CD4-positive, alpha-beta memory T cell (primary cell): ENCODE measurements around the gene TBX19. TPM values are rescaled to one million over a fixed set of nuclear protein-coding genes. Genes with fewer than 3 reads are reported as not detected.
A peak's percentile ranks its signal among the peaks of the same experiment; 100 is the strongest.

ENCODE experiments used
- CTCF ChIA-PET: fragments of 350-600 bp; sonication (Branson Sonifier 250); formaldehyde crosslinking; loops from one replicate; lab custom pipeline; 2021; ENCODE audit warnings: inconsistent platforms; ENCODE audit not compliant: partially characterized antibody; lab: Charles Lee
- POLR2A ChIA-PET: fragments of 350-600 bp; sonication (Branson Sonifier 250); formaldehyde crosslinking; loops from one replicate; lab custom pipeline; 2021; ENCODE audit not compliant: partially characterized antibody; lab: Charles Lee
- DNase-seq, 5 donors: peaks; one replicate each; pipeline versions ENCODE4 v3.0.0 to v3.0.0-alpha.2; 2020 to 2022; ENCODE audit warnings: mixed read lengths in 1 of 5
- H3K27ac ChIP-seq: one replicate; pipeline ENCODE4 v1.7.0; 2013; ENCODE audit warnings: low read depth, low read length
- H3K27me3 ChIP-seq: 2 replicates; pipeline ENCODE4 v1.7.0; 2013; ENCODE audit warnings: mild to moderate bottlenecking, low read length, moderate library complexity; ENCODE audit not compliant: insufficient read depth
- H3K36me3 ChIP-seq: 2 replicates; pipeline ENCODE4 v1.7.0; 2013; ENCODE audit warnings: mild to moderate bottlenecking, low read length, moderate library complexity; ENCODE audit not compliant: insufficient read depth
- H3K4me1 ChIP-seq: 2 replicates; pipeline ENCODE4 v1.7.0; 2013; ENCODE audit warnings: mild to moderate bottlenecking, low read length, moderate library complexity; ENCODE audit not compliant: insufficient read depth
- H3K4me3 ChIP-seq, 2 donors: one replicate each; pipeline ENCODE4 v1.7.0; 2013; ENCODE audit warnings: low read length in 2 of 2, mild to moderate bottlenecking in 1 of 2
- H3K9me3 ChIP-seq, 2 donors: one replicate each; pipeline ENCODE4 v1.7.0; 2013; ENCODE audit warnings: low read length in 2 of 2, control low read depth in 1 of 2; ENCODE audit not compliant: control insufficient read depth in 1 of 2
- H3K27ac Mint-ChIP-seq, 7 donors: one replicate each; pipeline ENCODE4 v1.8.0; 2020 to 2021; ENCODE audit warnings: mixed read lengths in 7 of 7, mild to moderate bottlenecking in 6 of 7, inconsistent platforms in 3 of 7, moderate library complexity in 3 of 7
- H3K27me3 Mint-ChIP-seq, 2 donors: one replicate each; pipeline ENCODE4 v1.8.0; 2020 to 2021; ENCODE audit warnings: mixed read lengths in 2 of 2
- H3K36me3 Mint-ChIP-seq, 2 donors: one replicate each; pipeline ENCODE4 v1.8.0; 2020 to 2021; ENCODE audit warnings: mixed read lengths in 2 of 2, inconsistent platforms in 1 of 2, mild to moderate bottlenecking in 1 of 2
- H3K4me1 Mint-ChIP-seq, 4 donors: one replicate each; pipeline ENCODE4 v1.8.0; 2020 to 2021; ENCODE audit warnings: mixed read lengths in 4 of 4, mild to moderate bottlenecking in 1 of 4
- H3K4me3 Mint-ChIP-seq, 8 donors: one replicate each; pipeline ENCODE4 v1.8.0; 2020 to 2021; ENCODE audit warnings: mixed read lengths in 8 of 8, mild to moderate bottlenecking in 7 of 8, moderate library complexity in 6 of 8, inconsistent platforms in 3 of 8
- H3K9me3 Mint-ChIP-seq, 8 donors: one replicate each; pipeline ENCODE4 v1.8.0; 2020 to 2021; ENCODE audit warnings: mixed read lengths in 8 of 8, mild to moderate bottlenecking in 5 of 8, inconsistent platforms in 3 of 8, moderate library complexity in 1 of 8
- intact Hi-C: fragments of 100-400 bp; cut with micrococcal nuclease; formaldehyde crosslinking; loops from one replicate; pipeline ENCODE4 v1.15.1; 2023
- polyA plus RNA-seq, 2 donors: library from polyadenylated mRNA; unstranded; fragments of 300-500 nt; fragmentation: Illumina TruSeq; gene quantifications; one replicate each; pipeline ENCODE4 v1.2.3, GENCODE V29; 2021
- total RNA-seq, 2 experiments: library from RNA; stranded (reverse); gene quantifications; one replicate each; pipeline ENCODE4 v1.2.3, GENCODE V29; 2021

The TBX19 gene
- total and polyA plus RNA-seq, 4 experiments from 2014 or later: 1.3 to 4.3 (median 3.1) TPM

DNA sequence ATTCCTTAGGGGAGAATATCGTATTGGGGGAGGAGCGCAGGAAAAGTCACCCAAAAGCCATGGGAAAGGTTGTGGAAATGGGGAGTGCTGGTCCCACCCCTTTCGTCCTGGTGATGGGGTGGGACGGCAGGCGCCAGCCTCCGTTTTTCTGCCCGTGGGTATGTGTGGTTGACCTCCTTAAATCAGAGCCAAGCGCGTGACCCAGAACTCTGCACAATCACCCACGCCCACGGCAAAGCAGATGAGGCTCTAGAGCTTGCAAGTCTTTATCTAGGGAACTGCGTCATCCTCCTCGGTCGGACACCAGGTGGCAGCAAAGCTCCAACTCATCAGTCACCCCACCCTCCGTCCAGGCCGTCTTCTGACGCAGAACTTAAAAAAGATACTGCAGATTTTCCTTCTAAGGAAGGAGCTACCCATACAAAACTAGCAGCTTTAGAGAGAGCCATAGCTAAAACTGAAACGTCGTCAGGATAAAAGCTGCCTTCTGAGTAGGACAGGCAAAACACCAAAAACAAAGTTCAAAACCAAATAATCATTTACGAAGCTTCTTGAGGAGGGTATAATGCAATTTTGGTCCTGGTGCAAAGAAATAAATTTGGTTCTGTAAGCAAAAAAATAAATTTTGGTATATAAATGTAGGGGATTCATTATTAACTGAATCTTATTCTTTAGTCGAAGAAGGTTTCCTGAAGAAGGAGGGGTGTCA is 62.0 kb downstream of the TBX19 start:
- Mint-ChIP-seq H3K27me3 (no peaks in the 10 kb centered on the region), H3K4me3 (peak overlapping the region; percentile 55 to 82 (median 64)), H3K36me3 (peaks cover 0 to 2% of the 10 kb centered on the region in 2 donors), H3K4me1 (peaks cover 34 to 74% (median 49%) of the 10 kb centered on the region in 4 donors), H3K27ac (peak overlapping the region; percentile 91 to 97 (median 93)), H3K9me3 (no peaks in the 10 kb centered on the region)
- DNase-seq: peak; percentile 86 to 91 (median 89)
- intact Hi-C loops: loop anchor here (1.0 to 10.0 kb wide), 9 partner anchors 21 to 1552 kb away; partner anchors contain the start of genes BLZF1, SCYL3 and SFT2D2
- POLR2A ChIA-PET: interaction anchor here (0.8 to 9.3 kb wide), 23 partner anchors 21 to 1551 kb away, joined by 3 to 162 read pairs (median 4); partner anchors contain the start of genes BLZF1, NME7 and SCYL3
- no peaks in the 10 kb centered on the region for H3K27me3 ChIP-seq
- peaks cover 34% of the 10 kb centered on the region for H3K4me1 ChIP-seq
- no peaks in the 10 kb centered on the region for H3K36me3 ChIP-seq
- CTCF ChIA-PET: interaction anchor here (0.5 to 10.2 kb wide), 69 partner anchors 8 to 1338 kb away, joined by 3 to 543 read pairs (median 4); partner anchors contain the start of genes BLZF1, NME7 and SFT2D2
- H3K9me3 ChIP-seq: no peaks in the 10 kb centered on the region
- H3K27ac ChIP-seq: peak overlapping the region; percentile 17
- no peak overlapping the region for H3K4me3 ChIP-seq

DNA sequence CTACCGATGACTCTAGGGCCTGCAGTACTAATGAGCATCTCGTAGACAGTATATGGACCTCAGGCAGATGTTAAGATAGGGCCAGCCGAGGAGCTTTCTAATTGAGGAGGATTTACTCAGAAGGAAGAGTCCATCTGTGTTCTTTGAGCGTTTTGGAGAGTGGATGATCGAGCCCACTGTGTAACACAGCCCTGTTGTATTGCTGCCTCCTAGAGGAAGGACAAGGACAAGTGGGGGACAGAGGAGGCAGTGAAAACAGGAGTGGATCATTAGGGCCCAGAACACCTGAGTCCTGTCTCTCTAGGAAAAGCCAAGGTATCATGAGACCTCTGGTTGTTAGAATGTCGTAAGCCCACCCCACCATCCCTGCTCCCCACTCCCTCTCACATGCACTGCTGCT is 62.9 kb downstream of the TBX19 start:
- peak overlapping the region in 3 of 8 donors; percentile 10 to 53 (median 16) for H3K4me3 Mint-ChIP-seq
- CTCF ChIA-PET: interaction anchor here (0.8 to 10.2 kb wide), 38 partner anchors 9 to 1203 kb away, joined by 3 to 543 read pairs (median 8); partner anchors contain the start of genes BLZF1 and NME7
- H3K36me3 ChIP-seq: no peaks in the 10 kb centered on the region
- intact Hi-C loops: loop anchor here (2.0 to 10.0 kb wide), 6 partner anchors 77 to 1551 kb away; partner anchors contain the start of genes SCYL3 and SFT2D2
- H3K27me3 Mint-ChIP-seq: no peaks in the 10 kb centered on the region
- H3K4me1 Mint-ChIP-seq: peaks cover 39 to 78% (median 54%) of the 10 kb centered on the region in 4 donors
- H3K27ac ChIP-seq: peak overlapping the region; percentile 17
- peaks cover 0 to 5% (median 0%) of the 10 kb centered on the region in 8 donors for H3K9me3 Mint-ChIP-seq
- POLR2A ChIA-PET: interaction anchor here (0.8 to 9.3 kb wide), 14 partner anchors 20 to 1550 kb away, joined by 3 to 162 read pairs (median 7); partner anchors contain the start of gene SCYL3
- peaks cover 0 to 5% of the 10 kb centered on the region in 2 donors for H3K36me3 Mint-ChIP-seq
- H3K27me3 ChIP-seq: no peaks in the 10 kb centered on the region
- H3K27ac Mint-ChIP-seq: peak overlapping the region; percentile 65 to 97 (median 93)
- no peak overlapping the region for H3K4me3 ChIP-seq
- peaks cover 37% of the 10 kb centered on the region for H3K4me1 ChIP-seq
- DNase-seq: no peak
- no peaks in the 10 kb centered on the region for H3K9me3 ChIP-seq

DNA sequence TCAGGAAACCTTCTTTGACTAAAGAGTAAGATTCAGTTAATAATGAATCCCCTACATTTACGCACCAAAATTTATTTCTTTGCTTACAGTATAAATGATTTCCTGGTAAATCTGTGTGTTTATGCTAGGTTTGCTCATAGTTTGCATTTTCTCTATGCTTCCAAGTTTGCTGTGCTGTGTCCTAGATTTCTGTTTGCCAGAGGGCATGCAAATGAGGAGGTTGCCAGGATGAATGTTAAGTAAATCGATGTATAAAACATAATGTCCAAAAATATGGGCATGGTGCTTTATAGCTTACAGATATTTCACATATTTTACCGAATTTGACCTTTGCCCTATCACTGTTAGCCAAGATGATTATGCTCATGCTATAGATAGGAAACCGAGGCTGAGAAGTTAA is 63.8 kb downstream of the TBX19 start:
- Mint-ChIP-seq H3K9me3 (peaks cover 0 to 5% (median 0%) of the 10 kb centered on the region in 8 donors), H3K27ac (peak overlapping the region in 5 of 7 donors; percentile 11 to 94 (median 30)), H3K4me3 (no peak overlapping the region), H3K36me3 (peaks cover 0 to 5% of the 10 kb centered on the region in 2 donors), H3K27me3 (no peaks in the 10 kb centered on the region), H3K4me1 (peaks cover 35 to 69% (median 49%) of the 10 kb centered on the region in 4 donors)
- Histone ChIP-seq H3K9me3 (no peaks in the 10 kb centered on the region), H3K4me1 (peaks cover 37% of the 10 kb centered on the region), H3K27ac (no peak overlapping the region), H3K4me3 (no peak overlapping the region), H3K27me3 (no peaks in the 10 kb centered on the region), H3K36me3 (no peaks in the 10 kb centered on the region)
- DNase-seq: no peak
- POLR2A ChIA-PET: interaction anchor here (9.3 kb wide), 1 partner anchor 19 kb away, joined by 162 read pairs; no protein-coding TSS in a partner anchor
- intact Hi-C loops: loop anchor here (5.0 to 10.0 kb wide), 4 partner anchors 117 to 1550 kb away; partner anchors contain the start of genes SCYL3 and SFT2D2
- CTCF ChIA-PET: interaction anchor here (1.1 to 10.2 kb wide), 10 partner anchors 14 to 1005 kb away, joined by 4 to 543 read pairs (median 20); no protein-coding TSS in a partner anchor

DNA sequence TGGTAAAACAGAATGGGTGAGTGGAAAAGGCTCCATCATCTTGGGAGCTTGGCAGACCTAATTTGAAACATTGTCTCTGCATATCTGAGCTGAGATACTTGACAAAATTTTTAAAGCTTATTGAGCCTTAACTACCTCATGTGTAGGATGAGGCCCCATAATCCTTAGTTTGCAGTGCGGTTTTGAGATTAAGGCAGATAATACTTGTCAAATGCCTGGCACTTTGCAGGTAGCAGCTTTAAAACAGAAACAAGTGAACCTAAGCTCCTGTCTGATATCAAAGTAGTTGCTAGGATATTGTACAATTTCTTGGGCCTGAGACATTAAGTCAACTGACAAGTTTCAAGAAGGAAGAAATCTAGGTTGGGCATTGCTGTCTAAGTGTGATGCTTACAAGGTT is 65.3 kb downstream of the TBX19 start:
- ChIA-PET CTCF (interaction anchor here (0.7 to 10.2 kb wide), 6 partner anchors 20 to 1003 kb away, joined by 3 to 543 read pairs (median 80); no protein-coding TSS in a partner anchor), POLR2A (interaction anchor here (9.3 kb wide), 1 partner anchor 18 kb away, joined by 162 read pairs; no protein-coding TSS in a partner anchor)
- Histone ChIP-seq H3K4me1 (peaks cover 37% of the 10 kb centered on the region), H3K4me3 (no peak overlapping the region), H3K9me3 (no peaks in the 10 kb centered on the region), H3K27ac (no peak overlapping the region), H3K36me3 (no peaks in the 10 kb centered on the region), H3K27me3 (no peaks in the 10 kb centered on the region)
- Mint-ChIP-seq H3K36me3 (peaks cover 0 to 5% of the 10 kb centered on the region in 2 donors), H3K27ac (peak overlapping the region in 3 of 7 donors; percentile 22 to 42 (median 38)), H3K9me3 (peaks cover 0 to 5% (median 0%) of the 10 kb centered on the region in 8 donors), H3K4me1 (peaks cover 32 to 62% (median 49%) of the 10 kb centered on the region in 4 donors), H3K27me3 (no peaks in the 10 kb centered on the region), H3K4me3 (peak overlapping the region in 1 of 8 donors; percentile 2)
- DNase-seq: no peak
- intact Hi-C loops: loop anchor here (10.0 kb wide), 2 partner anchors 1349 to 1549 kb away; partner anchors contain the start of gene SCYL3

DNA sequence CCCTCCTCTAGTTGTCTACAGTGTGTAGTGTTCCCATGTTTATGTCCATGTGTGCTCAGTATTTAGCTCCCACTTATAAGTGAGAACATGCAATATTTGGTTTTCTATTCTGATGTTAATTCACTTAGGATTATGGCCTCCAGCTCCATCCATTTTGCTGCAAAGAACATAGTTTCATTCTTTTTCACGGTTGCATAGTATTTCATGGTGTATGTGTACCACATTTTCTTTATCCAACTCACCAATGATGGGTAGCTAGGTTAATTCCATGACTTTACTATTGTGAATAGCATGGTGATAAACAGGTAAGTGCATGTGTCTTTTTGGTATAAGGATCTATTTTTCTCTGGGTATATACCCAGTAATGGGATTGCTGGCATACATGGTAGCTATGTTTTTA is 67.0 kb downstream of the TBX19 start:
- Mint-ChIP-seq H3K9me3 (peaks cover 0 to 5% (median 0%) of the 10 kb centered on the region in 8 donors), H3K27ac (peak overlapping the region in 6 of 7 donors; percentile 90 to 96 (median 92)), H3K4me3 (peak overlapping the region; percentile 77 to 94 (median 90)), H3K27me3 (no peaks in the 10 kb centered on the region), H3K36me3 (peaks cover 0 to 5% of the 10 kb centered on the region in 2 donors), H3K4me1 (peaks cover 26 to 51% (median 39%) of the 10 kb centered on the region in 4 donors)
- Histone ChIP-seq H3K27me3 (no peaks in the 10 kb centered on the region), H3K4me3 (peak overlapping the region; percentile 51 to 58), H3K9me3 (no peaks in the 10 kb centered on the region), H3K4me1 (peaks cover 22% of the 10 kb centered on the region), H3K27ac (no peak overlapping the region), H3K36me3 (no peaks in the 10 kb centered on the region)
- no peak for DNase-seq
- intact Hi-C loops: loop anchor here (1.0 to 10.0 kb wide), 4 partner anchors 16 to 1547 kb away; partner anchors contain the start of genes ATP1B1 and SCYL3
- ChIA-PET CTCF (interaction anchor here (0.8 to 10.2 kb wide), 5 partner anchors 19 to 1001 kb away, joined by 3 to 543 read pairs (median 5); no protein-coding TSS in a partner anchor), POLR2A (interaction anchor here (0.7 to 9.3 kb wide), 4 partner anchors 16 to 174 kb away, joined by 3 to 162 read pairs (median 4); no protein-coding TSS in a partner anchor)

DNA sequence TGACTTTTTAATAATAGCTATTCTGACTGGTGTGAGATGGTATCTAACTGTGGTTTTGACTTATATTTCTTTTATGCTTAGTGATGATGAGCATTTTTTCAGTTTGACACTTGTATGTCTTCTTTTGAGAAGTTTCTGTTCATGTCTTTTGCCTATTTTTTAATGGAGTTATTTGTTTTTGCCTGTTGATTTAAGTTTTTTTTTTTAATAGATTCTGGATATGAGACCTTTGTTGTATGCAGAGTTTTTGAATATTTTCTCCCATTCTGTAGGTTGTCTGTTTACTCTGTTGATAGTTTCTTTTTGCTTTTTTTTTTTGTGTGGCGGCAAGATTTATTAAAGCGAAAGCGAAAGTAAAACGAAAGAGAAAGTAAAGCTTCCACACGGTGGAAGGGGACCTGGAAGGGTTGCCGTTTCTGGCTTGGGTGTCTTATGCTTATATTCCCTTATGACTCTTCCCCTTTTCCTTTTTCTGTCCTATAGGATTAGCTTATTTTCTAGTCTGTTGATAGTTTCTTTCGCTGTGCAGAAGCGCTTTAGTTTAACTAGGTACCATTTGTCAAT is 67.6 kb downstream of the TBX19 start:
- peaks cover 21 to 45% (median 34%) of the 10 kb centered on the region in 4 donors for H3K4me1 Mint-ChIP-seq
- POLR2A ChIA-PET: interaction anchor here (0.6 to 9.3 kb wide), 5 partner anchors 15 to 173 kb away, joined by 3 to 162 read pairs (median 5); no protein-coding TSS in a partner anchor
- peaks cover 16% of the 10 kb centered on the region for H3K4me1 ChIP-seq
- no peaks in the 10 kb centered on the region for H3K9me3 ChIP-seq
- intact Hi-C loops: loop anchor here (1.0 to 10.0 kb wide), 4 partner anchors 15 to 1547 kb away; partner anchors contain the start of genes ATP1B1 and SCYL3
- peak overlapping the region; percentile 73 to 96 (median 91) for H3K27ac Mint-ChIP-seq
- no peaks in the 10 kb centered on the region for H3K27me3 ChIP-seq
- H3K36me3 ChIP-seq: no peaks in the 10 kb centered on the region
- H3K27ac ChIP-seq: peak overlapping the region; percentile 20
- H3K27me3 Mint-ChIP-seq: no peaks in the 10 kb centered on the region
- H3K4me3 Mint-ChIP-seq: peak overlapping the region; percentile 77 to 94 (median 90)
- peak overlapping the region; percentile 51 to 58 for H3K4me3 ChIP-seq
- peaks cover 0 to 3% of the 10 kb centered on the region in 2 donors for H3K36me3 Mint-ChIP-seq
- CTCF ChIA-PET: interaction anchor here (0.6 to 10.2 kb wide), 6 partner anchors 18 to 1000 kb away, joined by 3 to 543 read pairs (median 5); no protein-coding TSS in a partner anchor
- H3K9me3 Mint-ChIP-seq: peaks cover 0 to 5% (median 0%) of the 10 kb centered on the region in 8 donors
- peak; percentile 44 to 53 (median 49) for DNase-seq
